ENCODE measurements around the gene NDUFB11.

Gene NDUFB11

GRCh38 chrX:47097018-47097417 lies 47.5 kb downstream of the NDUFB11 start:
- no peak for TF ChIP-seq CTCF (IDR thresholded peaks at IDR 0.05; ENCODE audit: insufficient read depth, missing control alignments)
- FAIRE-seq (peak; percentile 95), DNase-seq (ENCODE audit: insufficient read length, low spot score) (no peak)

- FAIRE-seq, result no peak
These were observed 50.6 kb downstream of the NDUFB11 start for GRCh38 chrX:47093860-47094259.

DNA sequence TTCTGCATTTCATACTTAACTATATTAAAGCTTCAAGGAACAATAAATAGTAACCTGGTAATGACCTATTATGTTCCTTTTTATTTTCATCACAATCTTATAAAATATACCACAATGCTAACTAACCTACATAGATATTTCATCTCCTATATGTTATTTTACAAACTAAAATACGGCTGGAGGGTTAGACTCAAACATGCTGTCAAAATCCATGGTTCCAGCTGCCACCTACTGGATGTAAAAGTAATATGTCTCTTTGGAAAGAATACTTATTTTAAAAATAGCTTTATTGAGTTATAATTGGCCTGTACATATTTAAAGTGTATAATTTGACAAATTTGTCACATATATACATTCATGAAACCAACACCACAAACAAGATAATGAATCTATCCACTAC lies 51.3 kb downstream of the NDUFB11 start:
- peak; percentile 54 for TF ChIP-seq CTCF (IDR thresholded peaks at IDR 0.05; ENCODE audit: insufficient read depth, missing control alignments)
- peak; percentile 73 for FAIRE-seq

More at GRCh38 chrX:47093860-47094259, 50.6 kb downstream of the NDUFB11 start:
- DNase-seq (ENCODE audit: insufficient read length, low spot score), result no peak
- TF ChIP-seq CTCF (IDR thresholded peaks at IDR 0.05; ENCODE audit: insufficient read depth, missing control alignments), result no peak

More for the DNA sequence above, 51.3 kb downstream of the NDUFB11 start:
- no peak for DNase-seq (ENCODE audit: insufficient read length, low spot score)
